Measurements from ENCODE around the gene IL22. TPM values are rescaled to one million over a fixed set of nuclear protein-coding genes. Genes with fewer than 3 reads are reported as not detected.

IL22 gene
- total and polyA plus RNA-seq, 9 of the 15 experiments (the other 6 are each of a cell fraction or from before 2014, with no cell fraction given), result not detected

GRCh38 chr12:68223067-68223747, 30.2 kb downstream of the IL22 start (continued):
- TF ChIP-seq ATF1 (CRISPR knock-in tag; IDR thresholded peaks at IDR 0.05) (no peak), ATF1 (tag; IDR thresholded peaks at IDR 0.05) (peak; percentile 44), ARID3A (IDR thresholded peaks at IDR 0.05; ENCODE audit: borderline replicate concordance, low read depth, low read length) (peak; percentile 76; the same call in 1 of the 2 replicates), ADNP (tag; IDR thresholded peaks at IDR 0.05) (no peak), FOXK2 (conservative IDR thresholded peaks at IDR 0.05 in 1 of 2, IDR thresholded peaks at IDR 0.05 in 1 of 2; ENCODE audit: low read depth in 2 of 2) (peak in 1 of 2 experiments; percentile 35; a peak in 1 of 4 replicates), SRSF7 (optimal IDR thresholded peaks at IDR 0.05; ENCODE audit: low read depth, low read length) (no peak), CTCF (IDR thresholded peaks at IDR 0.05 in 2 of 3, conservative IDR thresholded peaks at IDR 0.05 in 1 of 3; ENCODE audit: insufficient read depth in 2 of 3, low read depth in 1 of 3, low read length in 3 of 3) (peak; percentile 89 to 94 (median 91)), ZNF263 (CRISPR knock-in tag; IDR thresholded peaks at IDR 0.05; ENCODE audit: borderline replicate concordance) (no peak), CREB5 (CRISPR knock-in tag; IDR thresholded peaks at IDR 0.05) (0 out of 2 replicates have a peak, but pooled peaks have one; percentile 37), CTCFL (IDR thresholded peaks at IDR 0.05; ENCODE audit: borderline replicate concordance, insufficient read depth, low read depth, low read length, poor library complexity, severe bottlenecking) (peak; percentile 3)
- TF ChIP-seq, protein P1, sequence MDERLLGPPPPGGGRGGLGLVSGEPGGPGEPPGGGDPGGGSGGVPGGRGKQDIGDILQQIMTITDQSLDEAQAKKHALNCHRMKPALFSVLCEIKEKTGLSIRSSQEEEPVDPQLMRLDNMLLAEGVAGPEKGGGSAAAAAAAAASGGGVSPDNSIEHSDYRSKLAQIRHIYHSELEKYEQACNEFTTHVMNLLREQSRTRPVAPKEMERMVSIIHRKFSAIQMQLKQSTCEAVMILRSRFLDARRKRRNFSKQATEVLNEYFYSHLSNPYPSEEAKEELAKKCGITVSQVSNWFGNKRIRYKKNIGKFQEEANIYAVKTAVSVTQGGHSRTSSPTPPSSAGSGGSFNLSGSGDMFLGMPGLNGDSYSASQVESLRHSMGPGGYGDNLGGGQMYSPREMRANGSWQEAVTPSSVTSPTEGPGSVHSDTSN (CRISPR knock-in tag; IDR thresholded peaks at IDR 0.05; ENCODE audit: low read depth), result no peak
- TF ChIP-seq, protein P1 (tag; conservative IDR thresholded peaks at IDR 0.05; ENCODE audit: low read depth), result peak; percentile 82
- TF ChIP-seq, protein P2, sequence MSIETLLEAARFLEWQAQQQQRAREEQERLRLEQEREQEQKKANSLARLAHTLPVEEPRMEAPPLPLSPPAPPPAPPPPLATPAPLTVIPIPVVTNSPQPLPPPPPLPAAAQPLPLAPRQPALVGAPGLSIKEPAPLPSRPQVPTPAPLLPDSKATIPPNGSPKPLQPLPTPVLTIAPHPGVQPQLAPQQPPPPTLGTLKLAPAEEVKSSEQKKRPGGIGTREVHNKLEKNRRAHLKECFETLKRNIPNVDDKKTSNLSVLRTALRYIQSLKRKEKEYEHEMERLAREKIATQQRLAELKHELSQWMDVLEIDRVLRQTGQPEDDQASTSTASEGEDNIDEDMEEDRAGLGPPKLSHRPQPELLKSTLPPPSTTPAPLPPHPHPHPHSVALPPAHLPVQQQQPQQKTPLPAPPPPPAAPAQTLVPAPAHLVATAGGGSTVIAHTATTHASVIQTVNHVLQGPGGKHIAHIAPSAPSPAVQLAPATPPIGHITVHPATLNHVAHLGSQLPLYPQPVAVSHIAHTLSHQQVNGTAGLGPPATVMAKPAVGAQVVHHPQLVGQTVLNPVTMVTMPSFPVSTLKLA (conservative IDR thresholded peaks at IDR 0.05), result no peak
